GM12878 (cell line): ENCODE measurements around the gene ADGRV1. TPM values are rescaled to one million over a fixed set of nuclear protein-coding genes. Genes with fewer than 3 reads are reported as not detected.

ENCODE experiments used
- ATAC-seq: fragments of 200-7000 bp; cut with Tn5 transposase; 3 replicates; pipeline ENCODE4 v1.9.1; 2020; ENCODE audit warnings: mild to moderate bottlenecking, moderate library complexity
- BruUV-seq: library from RNA; stranded (reverse); fragments of 400-500 nt; replicated peaks from 2 replicates; lab custom pipeline; 2021; lab: Mats Ljungman, UMichigan
- CTCF ChIA-PET: fragments of 300-600 bp; sonication (Branson Sonifier 250); formaldehyde crosslinking; extraction: SDS; loops from one replicate; lab custom pipeline; 2021; ENCODE audit warnings: inconsistent platforms; lab: Yijun Ruan, JAX
- POLR2A ChIA-PET: fragments of 350-600 bp; formaldehyde crosslinking; extraction: SDS; loops from one replicate; lab custom pipeline; 2021; ENCODE audit warnings: inconsistent platforms; lab: Charles Lee
- RAD21 ChIA-PET: fragments of 300-600 bp; sonication (Branson Sonifier 250); formaldehyde crosslinking; loops from one replicate; lab custom pipeline; 2023; ENCODE audit warnings: antibody characterized with exemption; ENCODE audit not compliant: unreplicated experiment; lab: Charles Lee
- SMC1A ChIA-PET: fragments of 300-600 bp; sonication (Branson Sonifier 250); formaldehyde crosslinking; loops from one replicate; lab custom pipeline; 2023; ENCODE audit not compliant: unreplicated experiment, uncharacterized antibody; lab: Charles Lee
- DNase-seq: peaks from one replicate; pipeline ENCODE4 v3.0.0-alpha.2; 2011; ENCODE audit warnings: low read depth, low spot score
- FAIRE-seq: peaks from 3 replicates; lab custom pipeline; 2011; peaks lifted over from hg19 to GRCh38; lab: Jason Lieb, UNC
- H2AFZ ChIP-seq: 2 replicates; pipeline ENCODE4 v1.6.0; 2011; ENCODE audit warnings: low read depth, low read length, control low read depth; ENCODE audit not compliant: control insufficient read depth
- H3K27ac ChIP-seq: 2 replicates; pipeline ENCODE4 v1.5.1; 2011; ENCODE audit warnings: control low read depth; ENCODE audit not compliant: control insufficient read depth, insufficient read depth
- H3K27me3 ChIP-seq, 2 experiments: replicated peaks in 1 of 2; 2 replicates each; pipeline versions ENCODE4 v1.6.0 to v1.6.1; 2011; ENCODE audit warnings: low read length in 1 of 2; ENCODE audit not compliant: control insufficient read depth in 2 of 2, insufficient read depth in 2 of 2
- H3K36me3 ChIP-seq, 2 experiments: 2 replicates each; pipeline ENCODE4 v1.5.1; 2011; ENCODE audit warnings: low read length in 1 of 2; ENCODE audit not compliant: control insufficient read depth in 2 of 2, insufficient read depth in 2 of 2
- H3K4me1 ChIP-seq: 2 replicates; pipeline ENCODE4 v1.6.1; 2011; ENCODE audit warnings: mild to moderate bottlenecking, low read length, moderate library complexity, mixed read lengths; ENCODE audit not compliant: control insufficient read depth, insufficient read depth
- H3K4me2 ChIP-seq: 2 replicates; pipeline ENCODE4 v1.6.0; 2011; ENCODE audit warnings: control low read depth; ENCODE audit not compliant: control insufficient read depth, insufficient read depth
- H3K4me3 ChIP-seq: fragments of 200-600 bp; sonication (generic); 2 replicates; pipeline ENCODE4 v1.5.1; 2016
- H3K79me2 ChIP-seq: 2 replicates; pipeline ENCODE4 v1.6.0; 2011; ENCODE audit warnings: low read length; ENCODE audit not compliant: control insufficient read depth, insufficient read depth
- H3K9ac ChIP-seq: 2 replicates; pipeline ENCODE4 v1.8.0; 2011; ENCODE audit warnings: low read length, control low read depth, mixed read lengths; ENCODE audit not compliant: control insufficient read depth, insufficient read depth
- H3K9me3 ChIP-seq: replicated peaks from 3 replicates; pipeline ENCODE4 v1.5.1; 2011; ENCODE audit warnings: mild to moderate bottlenecking, low read length; ENCODE audit not compliant: control insufficient read depth, insufficient read depth
- H4K20me1 ChIP-seq: 2 replicates; pipeline ENCODE4 v1.6.0; 2011; ENCODE audit not compliant: control insufficient read depth, insufficient read depth
- BCL11A ChIP-seq: IDR thresholded peaks from 2 replicates; pipeline ENCODE4 v1.6.1; 2011; ENCODE audit warnings: low read depth, low read length
- BHLHE40 ChIP-seq, 2 experiments: fragments of 450-650 bp in 1 of 2; IDR thresholded peaks; 2 replicates each; pipeline ENCODE4 v1.6.1; 2011 to 2017; ENCODE audit warnings: low read depth in 2 of 2, borderline replicate concordance in 1 of 2, improper control_type of control experiment in 1 of 2, low read length in 1 of 2, mild to moderate bottlenecking in 1 of 2
- WRNIP1 ChIP-seq: IDR thresholded peaks from 2 replicates; pipeline ENCODE4 v1.6.1; 2011; ENCODE audit warnings: low read depth, low read length, improper control_type of control experiment, borderline replicate concordance
- ZNF207 ChIP-seq: fragments of 450-650 bp; IDR thresholded peaks from 2 replicates; pipeline ENCODE4 v1.6.1; 2014; ENCODE audit warnings: antibody characterized with exemption, mild to moderate bottlenecking, borderline replicate concordance
- ZNF274 ChIP-seq: IDR thresholded peaks from one replicate; pipeline ENCODE4 v1.8.0; 2011; ENCODE audit not compliant: insufficient read length, insufficient read depth
- WGBS: methylation state at CpG from one replicate; pipeline ENCODE4 v1.1.6; 2016; ENCODE audit warnings: low lambda C conversion rate; ENCODE audit not compliant: insufficient replicate concordance, insufficient coverage; ENCODE audit errors: missing lambda C conversion rate; 5-methylcytosine and 5-hydroxymethylcytosine counted together
- in situ Hi-C: fragments of 300-500 bp; cut with MboI; formaldehyde crosslinking; loops from 9 replicates; pipeline ENCODE4 v1.14.3; 2018; ENCODE audit warnings: mixed read lengths
- intact Hi-C: fragments of 100-400 bp; cut with micrococcal nuclease; formaldehyde crosslinking; loops from one replicate; pipeline ENCODE4 v1.14.2; 2022; ENCODE audit not compliant: unreplicated experiment
- polyA plus RNA-seq, 11 experiments: library from polyadenylated mRNA; depleted of rRNA in 4 of 11; unstranded in 6 of 11; stranded (reverse) in 5 of 11; fragments of >200 nt; fragmentation: Nextera tagmentation in 4 of 11; fragmentation: Illumina TruSeq in 1 of 11; extraction: Ambion mirVana in 4 of 11; extraction: Trizol in 1 of 11; gene quantifications; 1 replicate in 1 of 11; 2 replicates in 10 of 11; pipeline versions ENCODE4 v1.2.1 to v1.2.3, GENCODE V29; 2011 to 2016; ENCODE audit warnings: inconsistent platforms in 2 of 11, missing spikeins in 2 of 11, low read depth in 1 of 11
- total RNA-seq, 4 experiments: library from RNA; depleted of rRNA in 3 of 4; stranded (reverse); fragments of >200 nt in 3 of 4; fragmentation: Illumina TruSeq in 1 of 4; extraction: Trizol in 1 of 4; gene quantifications; 2 replicates each; pipeline versions ENCODE4 v1.2.1 to v1.2.3, GENCODE V29; 2013 to 2021
- TF ChIP-seq, protein P1 (sequence below): fragments of 450-650 bp; IDR thresholded peaks from 2 replicates; pipeline ENCODE4 v1.6.1; 2017; ENCODE audit warnings: mild to moderate bottlenecking

The ADGRV1 gene
- total and polyA plus RNA-seq, 10 of the 15 experiments (the other 5 are each of a cell fraction or from before 2014, with no cell fraction given), result 0.04 to 8.1 (median 0.16) TPM; not detected in 1

DNA sequence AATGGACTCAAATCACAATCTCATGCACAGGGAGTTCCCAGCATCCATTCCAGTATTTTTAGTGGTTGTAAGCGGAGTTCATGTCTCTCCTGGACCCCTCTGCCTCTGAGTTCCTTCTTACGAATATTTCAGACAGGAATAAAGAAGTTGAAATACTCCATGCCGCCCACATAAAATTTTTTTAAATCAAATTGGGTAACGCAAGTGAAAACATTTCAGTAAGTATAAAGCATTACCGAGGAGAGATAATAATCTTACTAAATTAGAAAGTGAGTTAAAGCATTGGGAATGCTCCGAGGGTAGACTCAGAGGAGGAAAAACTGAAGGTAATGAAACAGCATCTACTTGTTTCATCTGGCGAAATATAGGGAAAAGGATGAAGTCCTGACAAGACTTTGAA is 506.9 kb downstream of the ADGRV1 start:
- no peaks in the 10 kb centered on the region for H4K20me1 ChIP-seq
- no peaks in the 10 kb centered on the region for H3K36me3 ChIP-seq
- intact Hi-C loops (no loop called here), in situ Hi-C loops (no loop called here)
- no peak overlapping the region for H3K9ac ChIP-seq
- no peak overlapping the region for H3K4me2 ChIP-seq
- ChIA-PET RAD21 (no interaction called here), CTCF (no interaction called here), POLR2A (no interaction called here), SMC1A (interaction anchor here (1.1 kb wide), 1 partner anchor 13 kb away, joined by 3 read pairs; no protein-coding TSS in a partner anchor)
- FAIRE-seq (no peak), ATAC-seq (no peak), DNase-seq (no peak)
- H3K4me3 ChIP-seq, result no peak overlapping the region
- no peak overlapping the region for H2AFZ ChIP-seq
- H3K27me3 ChIP-seq, result no peaks in the 10 kb centered on the region
- TF ChIP-seq ZNF207, result no peak
- no peak for TF ChIP-seq BCL11A
- no peak for TF ChIP-seq ZNF274
- no peak for TF ChIP-seq WRNIP1
- no peak for TF ChIP-seq BHLHE40 (IDR thresholded peaks at IDR 0.05; ENCODE audit: borderline replicate concordance in 1 of 2, low read depth in 2 of 2, low read length in 1 of 2)
- TF ChIP-seq, protein P1, sequence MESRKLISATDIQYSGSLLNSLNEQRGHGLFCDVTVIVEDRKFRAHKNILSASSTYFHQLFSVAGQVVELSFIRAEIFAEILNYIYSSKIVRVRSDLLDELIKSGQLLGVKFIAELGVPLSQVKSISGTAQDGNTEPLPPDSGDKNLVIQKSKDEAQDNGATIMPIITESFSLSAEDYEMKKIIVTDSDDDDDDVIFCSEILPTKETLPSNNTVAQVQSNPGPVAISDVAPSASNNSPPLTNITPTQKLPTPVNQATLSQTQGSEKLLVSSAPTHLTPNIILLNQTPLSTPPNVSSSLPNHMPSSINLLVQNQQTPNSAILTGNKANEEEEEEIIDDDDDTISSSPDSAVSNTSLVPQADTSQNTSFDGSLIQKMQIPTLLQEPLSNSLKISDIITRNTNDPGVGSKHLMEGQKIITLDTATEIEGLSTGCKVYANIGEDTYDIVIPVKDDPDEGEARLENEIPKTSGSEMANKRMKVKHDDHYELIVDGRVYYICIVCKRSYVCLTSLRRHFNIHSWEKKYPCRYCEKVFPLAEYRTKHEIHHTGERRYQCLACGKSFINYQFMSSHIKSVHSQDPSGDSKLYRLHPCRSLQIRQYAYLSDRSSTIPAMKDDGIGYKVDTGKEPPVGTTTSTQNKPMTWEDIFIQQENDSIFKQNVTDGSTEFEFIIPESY, result no peak
- peaks cover 8% of the 10 kb centered on the region for H3K4me1 ChIP-seq
- no TSS peak for BruUV-seq
- H3K27ac ChIP-seq, result no peak overlapping the region
- no peaks in the 10 kb centered on the region for H3K9me3 ChIP-seq
- no peaks in the 10 kb centered on the region for H3K79me2 ChIP-seq
- 45% methylated on average over 7 of the region's 7 CpGs for WGBS
